Measurements from ENCODE around the gene ABHD4.

The ABHD4 gene

GRCh38 chr14:22554498-22555383 is 43.4 kb upstream of the ABHD4 start:
- H3K4me1 ChIP-seq (ENCODE audit: control insufficient read depth in 2 of 2, insufficient read depth in 2 of 2, low read length in 2 of 2), result peaks cover 42 to 44% of the 10 kb centered on the region in 2 donors

DNA sequence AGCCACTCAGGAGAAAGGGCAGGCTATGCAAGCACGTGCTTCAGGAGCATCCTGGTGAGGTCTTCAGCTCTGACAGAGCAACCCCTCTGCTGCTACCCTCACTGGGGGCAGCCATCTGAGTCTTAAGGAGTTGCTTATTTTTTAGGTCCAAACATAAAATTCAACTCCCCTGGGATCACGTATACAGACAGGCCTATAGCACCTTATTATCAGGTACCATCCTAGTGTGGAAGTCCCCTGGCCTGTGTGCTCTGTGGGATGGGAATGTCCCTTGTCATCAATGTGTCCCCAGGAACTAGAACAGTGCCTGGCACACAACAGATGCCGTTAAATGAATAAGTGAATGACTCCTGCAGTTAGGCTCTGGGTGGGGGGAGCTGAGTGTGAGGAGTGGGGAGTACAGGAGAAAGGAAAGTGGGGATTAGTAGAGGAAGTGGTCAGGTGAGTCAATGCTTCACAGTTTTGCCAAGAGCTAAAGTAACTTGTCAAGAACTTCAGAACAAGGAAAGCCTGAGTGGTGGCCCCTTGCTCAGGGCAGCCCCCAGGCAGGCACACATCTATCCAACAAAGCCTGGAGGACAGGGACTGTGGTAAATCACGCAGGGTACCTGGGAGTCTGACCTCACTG is 42.6 kb upstream of the ABHD4 start:
- peaks cover 36 to 44% of the 10 kb centered on the region in 2 donors for H3K4me1 ChIP-seq (ENCODE audit: control insufficient read depth in 2 of 2, insufficient read depth in 2 of 2, low read length in 2 of 2)
- H3K27me3 ChIP-seq (ENCODE audit: control insufficient read depth in 2 of 2, insufficient read depth in 2 of 2, low read length in 2 of 2), result no peaks in the 10 kb centered on the region
- H3K9ac ChIP-seq (ENCODE audit: low read depth in 1 of 2, low read length in 2 of 2), result peak overlapping the region; percentile 16 to 70
- no peak overlapping the region for H3K4me3 ChIP-seq (ENCODE audit: low read length in 2 of 2)
- no peaks in the 10 kb centered on the region for H3K36me3 ChIP-seq (ENCODE audit: control insufficient read depth in 2 of 2, insufficient read depth in 2 of 2, low read length in 2 of 2)
- H3K9me3 ChIP-seq (ENCODE audit: control insufficient read depth in 2 of 2, low read length in 2 of 2), result no peaks in the 10 kb centered on the region
- peak overlapping the region; percentile 71 to 90 for H3K27ac ChIP-seq (ENCODE audit: low read depth in 2 of 2, low read length in 2 of 2)

More at GRCh38 chr14:22554498-22555383, 43.4 kb upstream of the ABHD4 start:
- H3K27ac ChIP-seq (ENCODE audit: low read depth in 2 of 2, low read length in 2 of 2), result peak overlapping the region; percentile 71 to 90
- no peaks in the 10 kb centered on the region for H3K9me3 ChIP-seq (ENCODE audit: control insufficient read depth in 2 of 2, low read length in 2 of 2)
- no peaks in the 10 kb centered on the region for H3K36me3 ChIP-seq (ENCODE audit: control insufficient read depth in 2 of 2, insufficient read depth in 2 of 2, low read length in 2 of 2)
- H3K4me3 ChIP-seq (ENCODE audit: low read length in 2 of 2), result no peak overlapping the region
- H3K9ac ChIP-seq (ENCODE audit: low read depth in 1 of 2, low read length in 2 of 2), result no peak overlapping the region
- H3K27me3 ChIP-seq (ENCODE audit: control insufficient read depth in 2 of 2, insufficient read depth in 2 of 2, low read length in 2 of 2), result no peaks in the 10 kb centered on the region

DNA sequence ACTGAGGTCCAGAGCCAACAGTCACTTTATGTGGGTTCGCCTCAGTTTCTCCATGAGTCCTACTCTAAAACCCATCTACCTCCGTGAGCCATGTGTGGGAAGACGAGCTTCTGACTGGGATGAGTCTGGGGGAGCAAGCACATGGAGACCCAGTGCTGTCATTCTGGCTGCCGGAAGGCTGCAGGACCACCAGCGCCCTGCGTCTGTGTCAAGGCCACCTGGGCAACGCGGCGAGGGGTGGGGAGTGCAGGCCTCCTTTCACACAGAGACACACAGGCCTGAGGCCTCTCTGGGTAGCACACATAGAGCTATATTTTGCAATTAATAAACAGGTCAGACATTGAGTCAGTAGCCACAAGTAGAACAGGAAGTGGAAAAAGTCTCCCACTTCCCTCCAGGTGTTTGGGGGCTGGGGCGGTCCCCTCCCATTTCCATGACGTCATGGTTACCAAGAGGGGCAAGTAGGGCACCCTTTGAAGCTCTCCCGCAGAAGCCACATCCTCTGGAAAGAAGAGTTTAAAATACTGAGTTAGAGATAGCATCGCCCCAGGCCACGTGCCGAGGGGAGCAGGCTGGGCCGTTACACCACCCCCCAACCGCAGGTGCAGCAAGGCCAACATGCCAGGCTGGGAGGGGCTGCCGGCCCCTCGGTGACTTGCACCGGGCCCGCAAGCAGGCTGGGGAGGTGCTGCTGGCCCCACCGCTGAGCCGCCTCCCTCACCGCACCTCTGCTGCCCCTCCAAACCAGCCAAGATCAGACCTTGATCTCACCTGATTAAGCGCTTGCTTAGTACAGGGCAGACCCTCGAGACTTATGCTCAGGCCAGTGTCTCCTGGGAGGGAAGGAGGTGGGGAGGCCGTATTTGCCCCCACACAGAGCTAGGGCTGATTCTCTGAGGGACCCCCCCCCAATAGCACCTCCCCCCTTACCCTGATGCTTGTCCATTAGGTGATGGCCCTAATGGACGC is 41.8 kb upstream of the ABHD4 start:
- H3K4me3 ChIP-seq (ENCODE audit: low read length in 2 of 2), result peak overlapping the region; percentile 24 to 72
- H3K4me1 ChIP-seq (ENCODE audit: control insufficient read depth in 2 of 2, insufficient read depth in 2 of 2, low read length in 2 of 2), result peaks cover 37 to 51% of the 10 kb centered on the region in 2 donors
- H3K27me3 ChIP-seq (ENCODE audit: control insufficient read depth in 2 of 2, insufficient read depth in 2 of 2, low read length in 2 of 2), result no peaks in the 10 kb centered on the region
- H3K27ac ChIP-seq (ENCODE audit: low read depth in 2 of 2, low read length in 2 of 2), result peak overlapping the region; percentile 71 to 90
- peak overlapping the region; percentile 63 to 70 for H3K9ac ChIP-seq (ENCODE audit: low read depth in 1 of 2, low read length in 2 of 2)
- no peaks in the 10 kb centered on the region for H3K36me3 ChIP-seq (ENCODE audit: control insufficient read depth in 2 of 2, insufficient read depth in 2 of 2, low read length in 2 of 2)
- H3K9me3 ChIP-seq (ENCODE audit: control insufficient read depth in 2 of 2, low read length in 2 of 2), result no peaks in the 10 kb centered on the region

DNA sequence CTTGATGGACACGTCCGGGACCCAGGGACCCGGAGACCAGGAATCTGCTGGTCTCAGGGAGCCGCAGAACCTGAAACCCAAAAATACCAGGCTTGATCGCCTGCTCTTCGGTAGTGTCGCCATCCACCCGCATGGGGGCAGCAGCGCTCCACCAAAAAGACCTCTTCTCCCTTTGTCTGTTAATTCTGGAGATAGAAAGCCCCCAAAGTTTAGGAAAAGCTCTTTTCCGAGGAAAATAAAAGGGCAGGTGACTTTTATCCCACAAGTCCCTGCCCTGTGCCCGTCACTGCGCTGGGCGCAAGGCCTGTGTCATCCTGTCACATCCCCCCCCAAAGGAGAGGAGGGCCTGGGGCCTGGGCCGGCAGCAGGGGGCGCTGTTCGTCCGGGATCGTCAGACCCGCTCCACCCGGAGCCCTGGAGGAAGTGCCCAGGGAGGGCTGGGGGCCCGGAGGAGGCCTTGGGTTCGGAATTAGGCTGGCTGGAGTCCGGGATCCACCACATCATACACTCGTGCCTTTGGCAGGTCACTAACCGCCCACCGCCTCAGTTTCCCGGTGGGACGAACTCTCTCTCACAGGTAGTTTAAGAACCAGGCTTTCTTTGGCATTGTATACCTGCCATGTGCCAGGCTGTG is 41.0 kb upstream of the ABHD4 start:
- H3K9me3 ChIP-seq (ENCODE audit: control insufficient read depth in 2 of 2, low read length in 2 of 2), result no peaks in the 10 kb centered on the region
- H3K9ac ChIP-seq (ENCODE audit: low read depth in 1 of 2, low read length in 2 of 2), result peak overlapping the region; percentile 63 to 68
- H3K4me1 ChIP-seq (ENCODE audit: control insufficient read depth in 2 of 2, insufficient read depth in 2 of 2, low read length in 2 of 2), result peaks cover 45 to 59% of the 10 kb centered on the region in 2 donors
- peak overlapping the region; percentile 24 to 72 for H3K4me3 ChIP-seq (ENCODE audit: low read length in 2 of 2)
- H3K36me3 ChIP-seq (ENCODE audit: control insufficient read depth in 2 of 2, insufficient read depth in 2 of 2, low read length in 2 of 2), result no peaks in the 10 kb centered on the region
- H3K27me3 ChIP-seq (ENCODE audit: control insufficient read depth in 2 of 2, insufficient read depth in 2 of 2, low read length in 2 of 2), result no peaks in the 10 kb centered on the region
- peak overlapping the region; percentile 70 to 86 for H3K27ac ChIP-seq (ENCODE audit: low read depth in 2 of 2, low read length in 2 of 2)

GRCh38 chr14:22557846-22558220 is 40.3 kb upstream of the ABHD4 start:
- no peaks in the 10 kb centered on the region for H3K9me3 ChIP-seq (ENCODE audit: control insufficient read depth in 2 of 2, low read length in 2 of 2)
- H3K9ac ChIP-seq (ENCODE audit: low read depth in 1 of 2, low read length in 2 of 2), result peak overlapping the region; percentile 8 to 68
- H3K4me3 ChIP-seq (ENCODE audit: low read length in 2 of 2), result peak overlapping the region in 1 of 2 donors; percentile 22
- no peaks in the 10 kb centered on the region for H3K27me3 ChIP-seq (ENCODE audit: control insufficient read depth in 2 of 2, insufficient read depth in 2 of 2, low read length in 2 of 2)
- peak overlapping the region; percentile 49 to 86 for H3K27ac ChIP-seq (ENCODE audit: low read depth in 2 of 2, low read length in 2 of 2)
- peaks cover 47 to 64% of the 10 kb centered on the region in 2 donors for H3K4me1 ChIP-seq (ENCODE audit: control insufficient read depth in 2 of 2, insufficient read depth in 2 of 2, low read length in 2 of 2)
- no peaks in the 10 kb centered on the region for H3K36me3 ChIP-seq (ENCODE audit: control insufficient read depth in 2 of 2, insufficient read depth in 2 of 2, low read length in 2 of 2)

- Histone ChIP-seq H3K9ac (ENCODE audit: low read depth in 1 of 2, low read length in 2 of 2) (peak overlapping the region in 1 of 2 donors; percentile 8), H3K4me1 (ENCODE audit: control insufficient read depth in 2 of 2, insufficient read depth in 2 of 2, low read length in 2 of 2) (peaks cover 47 to 66% of the 10 kb centered on the region in 2 donors), H3K36me3 (ENCODE audit: control insufficient read depth in 2 of 2, insufficient read depth in 2 of 2, low read length in 2 of 2) (no peaks in the 10 kb centered on the region), H3K27ac (ENCODE audit: low read depth in 2 of 2, low read length in 2 of 2) (peak overlapping the region; percentile 49 to 86), H3K27me3 (ENCODE audit: control insufficient read depth in 2 of 2, insufficient read depth in 2 of 2, low read length in 2 of 2) (no peaks in the 10 kb centered on the region), H3K9me3 (ENCODE audit: control insufficient read depth in 2 of 2, low read length in 2 of 2) (no peaks in the 10 kb centered on the region), H3K4me3 (ENCODE audit: low read length in 2 of 2) (peak overlapping the region in 1 of 2 donors; percentile 22)
Measured at GRCh38 chr14:22558221-22558913, 39.7 kb upstream of the ABHD4 start.

DNA sequence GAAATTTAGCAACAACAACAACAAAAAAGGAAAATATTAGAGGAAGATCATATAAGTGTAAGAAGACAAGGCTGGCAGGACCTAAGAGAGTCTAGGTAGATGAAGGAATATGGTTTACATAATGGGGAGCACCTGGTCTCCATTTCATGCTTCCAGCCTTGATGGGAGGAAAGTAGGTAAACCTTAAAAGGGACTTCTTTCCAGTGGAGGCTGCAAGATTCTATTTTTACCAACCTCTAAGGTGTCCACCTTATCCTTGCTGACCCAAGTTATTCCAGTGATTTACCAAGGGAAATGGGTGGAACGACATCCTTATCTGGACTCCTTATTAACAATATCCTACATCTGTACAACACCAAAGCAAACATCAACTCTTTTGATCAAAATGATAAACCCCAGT is 39.1 kb upstream of the ABHD4 start:
- H3K4me1 ChIP-seq (ENCODE audit: control insufficient read depth in 2 of 2, insufficient read depth in 2 of 2, low read length in 2 of 2), result peaks cover 47 to 66% of the 10 kb centered on the region in 2 donors
- peak overlapping the region; percentile 3 to 86 for H3K27ac ChIP-seq (ENCODE audit: low read depth in 2 of 2, low read length in 2 of 2)
- H3K27me3 ChIP-seq (ENCODE audit: control insufficient read depth in 2 of 2, insufficient read depth in 2 of 2, low read length in 2 of 2), result no peaks in the 10 kb centered on the region
- no peak overlapping the region for H3K4me3 ChIP-seq (ENCODE audit: low read length in 2 of 2)
- H3K9me3 ChIP-seq (ENCODE audit: control insufficient read depth in 2 of 2, low read length in 2 of 2), result no peaks in the 10 kb centered on the region
- no peak overlapping the region for H3K9ac ChIP-seq (ENCODE audit: low read depth in 1 of 2, low read length in 2 of 2)
- H3K36me3 ChIP-seq (ENCODE audit: control insufficient read depth in 2 of 2, insufficient read depth in 2 of 2, low read length in 2 of 2), result peaks cover 1 to 6% of the 10 kb centered on the region in 2 donors

DNA sequence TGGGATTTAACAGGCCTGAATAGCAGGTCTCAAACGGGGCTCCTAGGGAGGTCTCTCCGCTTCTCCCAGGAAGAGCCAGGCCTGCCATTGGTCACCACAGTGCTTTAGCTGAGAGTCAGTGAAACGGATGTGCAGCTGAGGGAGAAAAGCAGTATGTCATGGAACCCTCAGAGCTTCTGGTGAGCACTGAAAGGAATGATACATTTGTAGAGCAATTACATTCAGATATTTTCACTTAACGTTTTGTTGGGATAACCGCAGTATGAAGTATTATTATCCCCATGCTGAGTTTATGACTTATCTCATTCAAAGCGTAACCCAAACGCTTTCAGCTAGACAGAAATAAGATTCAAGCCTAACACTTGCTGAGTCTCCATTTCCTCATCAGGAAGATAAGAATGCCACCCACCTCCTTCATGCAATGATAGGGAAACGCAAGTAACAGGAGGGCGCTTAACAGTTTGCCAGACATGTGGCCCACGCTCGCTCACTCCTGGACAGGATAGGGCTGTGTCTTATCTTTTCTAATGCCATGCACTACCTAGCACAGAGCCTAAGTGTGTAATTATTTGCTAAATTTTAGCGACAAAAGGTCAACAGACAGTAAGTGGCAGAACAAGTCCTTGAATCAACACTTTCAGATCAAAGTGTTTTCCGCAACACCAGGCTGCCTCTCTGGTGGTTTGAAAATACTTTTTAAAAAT is 37.3 kb upstream of the ABHD4 start:
- H3K36me3 ChIP-seq (ENCODE audit: control insufficient read depth in 2 of 2, insufficient read depth in 2 of 2, low read length in 2 of 2), result peaks cover 8 to 18% of the 10 kb centered on the region in 2 donors
- no peak overlapping the region for H3K9ac ChIP-seq (ENCODE audit: low read depth in 1 of 2, low read length in 2 of 2)
- no peaks in the 10 kb centered on the region for H3K9me3 ChIP-seq (ENCODE audit: control insufficient read depth in 2 of 2, low read length in 2 of 2)
- peak overlapping the region in 1 of 2 donors; percentile 5 for H3K4me3 ChIP-seq (ENCODE audit: low read length in 2 of 2)
- peaks cover 52 to 62% of the 10 kb centered on the region in 2 donors for H3K4me1 ChIP-seq (ENCODE audit: control insufficient read depth in 2 of 2, insufficient read depth in 2 of 2, low read length in 2 of 2)
- H3K27ac ChIP-seq (ENCODE audit: low read depth in 2 of 2, low read length in 2 of 2), result peak overlapping the region; percentile 41 to 72
- no peaks in the 10 kb centered on the region for H3K27me3 ChIP-seq (ENCODE audit: control insufficient read depth in 2 of 2, insufficient read depth in 2 of 2, low read length in 2 of 2)

All from mucosa of rectum (tissue), 2 donors.